Ishikawa (cell line): ENCODE measurements around the gene PIGV.

ENCODE experiments used
- CREB1 ChIP-seq: IDR thresholded peaks from 2 replicates; pipeline ENCODE4 v1.6.1; 2012; ENCODE audit warnings: low read depth
- EGR1 ChIP-seq: IDR thresholded peaks from 2 replicates; pipeline ENCODE4 v1.6.1; 2012
- EP300 ChIP-seq: IDR thresholded peaks from 2 replicates; pipeline ENCODE4 v1.6.1; 2012; ENCODE audit warnings: borderline replicate concordance
- NFIC ChIP-seq: IDR thresholded peaks from 2 replicates; pipeline ENCODE4 v1.6.1; 2012
- RAD21 ChIP-seq: IDR thresholded peaks from 2 replicates; pipeline ENCODE4 v1.6.1; 2012; ENCODE audit warnings: low read depth
- TAF1 ChIP-seq: IDR thresholded peaks from 2 replicates; pipeline ENCODE4 v1.6.1; 2012; ENCODE audit warnings: low read depth, mild to moderate bottlenecking
- TEAD4 ChIP-seq: IDR thresholded peaks from 2 replicates; pipeline ENCODE4 v1.6.1; 2012
- YY1 ChIP-seq: IDR thresholded peaks from 2 replicates; pipeline ENCODE4 v1.6.1; 2012; ENCODE audit warnings: low read depth
- TF ChIP-seq, protein P1 (sequence below): IDR thresholded peaks from 2 replicates; pipeline ENCODE4 v1.6.1; 2012; ENCODE audit warnings: low read depth, mild to moderate bottlenecking
- TF ChIP-seq, protein P2 (sequence below): IDR thresholded peaks from 2 replicates; pipeline ENCODE4 v1.6.1; 2012

DNA sequence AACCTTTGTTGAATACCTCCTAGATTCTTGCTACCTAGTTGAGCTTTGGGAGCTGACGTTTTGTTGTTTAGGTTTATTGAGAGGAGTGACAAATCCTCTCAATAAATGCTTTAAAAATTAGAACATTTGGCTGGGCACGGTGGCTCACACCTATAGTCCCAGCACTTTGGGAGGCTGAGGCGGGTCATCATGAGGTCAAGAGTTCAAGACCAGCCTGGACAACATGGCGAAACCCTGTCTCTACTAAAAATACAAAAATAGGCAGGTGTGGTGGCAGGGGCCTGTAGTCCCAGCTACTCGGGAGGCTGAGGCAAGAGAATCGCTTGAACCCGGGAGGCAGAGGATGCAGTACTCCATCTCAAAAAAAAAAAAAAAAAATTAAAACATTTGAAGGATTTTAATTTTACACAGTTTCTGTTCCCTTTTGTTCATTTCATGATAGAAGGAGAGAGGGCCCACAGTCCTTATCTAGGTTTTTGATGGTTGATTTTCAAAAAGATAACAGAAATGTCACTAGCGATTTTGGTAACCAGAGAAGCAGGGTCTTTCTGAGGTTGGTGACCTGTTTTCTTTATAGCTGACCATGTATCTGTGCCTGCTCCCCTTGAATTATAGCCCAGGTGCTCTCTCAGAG, 44.2 kb upstream of the PIGV start:
- TF ChIP-seq YY1 (no peak), EP300 (no peak), EGR1 (no peak), RAD21 (no peak), TEAD4 (no peak), TAF1 (no peak), NFIC (no peak), CREB1 (no peak)
- TF ChIP-seq, protein P1, sequence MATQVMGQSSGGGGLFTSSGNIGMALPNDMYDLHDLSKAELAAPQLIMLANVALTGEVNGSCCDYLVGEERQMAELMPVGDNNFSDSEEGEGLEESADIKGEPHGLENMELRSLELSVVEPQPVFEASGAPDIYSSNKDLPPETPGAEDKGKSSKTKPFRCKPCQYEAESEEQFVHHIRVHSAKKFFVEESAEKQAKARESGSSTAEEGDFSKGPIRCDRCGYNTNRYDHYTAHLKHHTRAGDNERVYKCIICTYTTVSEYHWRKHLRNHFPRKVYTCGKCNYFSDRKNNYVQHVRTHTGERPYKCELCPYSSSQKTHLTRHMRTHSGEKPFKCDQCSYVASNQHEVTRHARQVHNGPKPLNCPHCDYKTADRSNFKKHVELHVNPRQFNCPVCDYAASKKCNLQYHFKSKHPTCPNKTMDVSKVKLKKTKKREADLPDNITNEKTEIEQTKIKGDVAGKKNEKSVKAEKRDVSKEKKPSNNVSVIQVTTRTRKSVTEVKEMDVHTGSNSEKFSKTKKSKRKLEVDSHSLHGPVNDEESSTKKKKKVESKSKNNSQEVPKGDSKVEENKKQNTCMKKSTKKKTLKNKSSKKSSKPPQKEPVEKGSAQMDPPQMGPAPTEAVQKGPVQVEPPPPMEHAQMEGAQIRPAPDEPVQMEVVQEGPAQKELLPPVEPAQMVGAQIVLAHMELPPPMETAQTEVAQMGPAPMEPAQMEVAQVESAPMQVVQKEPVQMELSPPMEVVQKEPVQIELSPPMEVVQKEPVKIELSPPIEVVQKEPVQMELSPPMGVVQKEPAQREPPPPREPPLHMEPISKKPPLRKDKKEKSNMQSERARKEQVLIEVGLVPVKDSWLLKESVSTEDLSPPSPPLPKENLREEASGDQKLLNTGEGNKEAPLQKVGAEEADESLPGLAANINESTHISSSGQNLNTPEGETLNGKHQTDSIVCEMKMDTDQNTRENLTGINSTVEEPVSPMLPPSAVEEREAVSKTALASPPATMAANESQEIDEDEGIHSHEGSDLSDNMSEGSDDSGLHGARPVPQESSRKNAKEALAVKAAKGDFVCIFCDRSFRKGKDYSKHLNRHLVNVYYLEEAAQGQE: no peak
- TF ChIP-seq, protein P2, sequence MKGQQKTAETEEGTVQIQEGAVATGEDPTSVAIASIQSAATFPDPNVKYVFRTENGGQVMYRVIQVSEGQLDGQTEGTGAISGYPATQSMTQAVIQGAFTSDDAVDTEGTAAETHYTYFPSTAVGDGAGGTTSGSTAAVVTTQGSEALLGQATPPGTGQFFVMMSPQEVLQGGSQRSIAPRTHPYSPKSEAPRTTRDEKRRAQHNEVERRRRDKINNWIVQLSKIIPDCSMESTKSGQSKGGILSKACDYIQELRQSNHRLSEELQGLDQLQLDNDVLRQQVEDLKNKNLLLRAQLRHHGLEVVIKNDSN: no peak
